Amygdala (tissue), 56 donors: ENCODE measurements around the gene NFIA.

ENCODE experiments used
- DNase-seq, 56 donors: peaks; one replicate each; lab custom pipeline; 2025; lab: John Stamatoyannopoulos, UW

NFIA gene

GRCh38 chr1:61436491-61437120 is 354.2 kb downstream of the NFIA start:
- no peak for DNase-seq

- no peak for DNase-seq
Observed at GRCh38 chr1:61439234-61439633, 356.9 kb downstream of the NFIA start.

- no peak for DNase-seq
Observed at GRCh38 chr1:61441723-61442262, 359.4 kb downstream of the NFIA start.

- no peak for DNase-seq
Observed at GRCh38 chr1:61442544-61442943, 360.2 kb downstream of the NFIA start.

DNA sequence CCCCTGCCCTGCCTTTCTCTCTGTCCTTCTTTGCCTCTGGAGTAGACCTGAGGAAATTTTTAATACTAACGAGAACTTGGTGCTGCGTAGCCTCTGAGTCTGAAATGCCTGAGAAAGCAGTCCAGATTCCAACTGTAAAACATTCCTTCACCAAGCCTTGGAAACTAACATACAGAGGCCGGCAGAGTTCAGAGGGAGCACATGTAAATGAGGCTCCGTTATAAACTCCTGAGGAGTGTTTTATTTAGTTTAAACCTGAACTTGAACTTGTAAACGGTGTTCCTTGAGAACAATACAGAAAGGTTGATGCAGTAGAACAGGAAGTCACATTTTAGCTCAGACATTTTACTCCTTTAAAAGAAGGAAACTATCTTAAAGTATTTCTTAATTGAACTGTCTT is 361.9 kb downstream of the NFIA start:
- DNase-seq: no peak

DNA sequence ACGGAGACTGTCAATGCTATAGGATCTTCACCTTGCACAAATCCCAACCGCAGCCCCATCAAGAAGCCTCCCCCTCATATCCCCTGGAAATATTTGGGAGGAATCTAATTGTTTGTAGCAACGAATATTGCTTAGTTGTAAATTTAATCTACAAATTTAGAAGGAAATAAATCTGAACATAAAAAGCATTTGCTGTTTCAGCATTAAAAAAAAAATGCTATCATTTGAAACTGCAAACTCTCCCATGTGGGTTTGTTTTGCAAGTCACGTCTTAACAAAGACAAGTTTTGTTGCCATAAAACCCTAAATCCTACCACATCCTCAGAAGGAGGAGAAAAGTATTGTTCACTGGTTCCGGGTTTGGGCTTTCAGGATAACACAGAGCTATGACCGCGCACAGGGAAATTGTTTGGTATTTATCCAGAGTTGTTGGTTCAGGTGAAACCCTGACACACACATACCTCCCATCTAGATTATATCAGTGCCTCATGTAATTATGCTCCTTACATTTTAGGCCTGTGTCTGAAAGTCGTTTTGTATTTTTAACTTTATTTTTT is 363.0 kb downstream of the NFIA start:
- DNase-seq: no peak

DNA sequence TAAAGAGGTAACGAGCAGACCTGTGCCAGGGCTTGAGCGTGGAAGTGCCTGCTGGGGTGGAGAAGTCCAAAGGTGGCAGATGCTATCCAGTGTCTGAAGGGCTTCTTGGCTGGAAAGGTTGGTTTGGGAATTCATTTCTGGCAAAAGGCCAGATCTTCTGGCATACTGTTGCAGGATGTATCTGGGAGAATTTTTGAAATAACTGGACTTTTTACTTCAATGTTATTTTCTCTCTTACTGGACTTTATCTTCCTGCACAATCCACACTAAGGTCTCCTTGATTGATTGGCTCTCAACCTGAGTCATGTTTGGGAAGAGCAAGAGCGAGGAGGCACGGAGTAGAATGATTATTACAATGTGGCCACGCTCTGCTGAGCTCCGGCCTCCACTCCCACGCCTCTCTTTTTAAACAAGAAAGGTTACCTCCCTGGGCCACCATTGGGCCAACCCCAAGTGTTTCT is 364.2 kb downstream of the NFIA start:
- no peak for DNase-seq

DNA sequence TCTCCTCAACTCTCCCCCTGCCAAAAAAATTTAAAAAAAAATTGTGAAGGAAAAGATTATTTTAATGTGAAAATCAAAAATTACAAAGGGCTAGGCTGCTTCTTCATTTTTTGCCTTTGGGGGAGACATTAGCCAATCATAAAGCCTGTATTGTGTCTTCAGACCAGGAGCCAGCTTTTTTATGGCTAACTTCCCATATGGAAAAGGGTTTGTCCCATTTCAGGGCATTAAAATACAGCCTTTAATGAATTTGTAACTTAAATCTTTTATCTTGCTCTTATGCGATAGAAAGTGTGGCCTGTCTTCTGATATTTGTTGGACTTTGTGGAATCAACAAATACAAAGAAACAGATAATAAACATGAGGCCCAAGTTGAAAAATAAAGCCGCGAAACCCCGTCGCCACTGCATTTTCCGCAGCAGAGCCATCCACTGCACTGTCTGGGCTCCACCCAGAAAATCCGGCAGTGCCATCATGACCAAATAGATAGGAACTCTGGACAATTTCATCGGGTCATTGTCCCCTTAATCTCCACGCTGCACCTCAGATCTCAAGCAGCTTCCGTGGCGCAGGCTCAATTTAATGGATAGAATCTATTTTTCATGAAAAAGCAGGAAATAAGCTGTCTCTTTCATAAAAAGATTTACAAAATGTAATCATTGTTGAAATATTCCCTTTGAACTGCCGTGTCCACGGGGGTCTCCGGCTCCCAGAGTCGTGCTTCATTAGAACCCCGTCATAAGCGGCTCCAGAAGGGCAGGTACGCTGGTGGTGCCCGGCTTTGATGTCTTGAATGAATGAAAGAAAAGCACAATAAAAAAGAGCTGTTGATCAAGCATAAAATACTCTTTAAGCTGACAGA is 365.0 kb downstream of the NFIA start:
- no peak for DNase-seq

DNA sequence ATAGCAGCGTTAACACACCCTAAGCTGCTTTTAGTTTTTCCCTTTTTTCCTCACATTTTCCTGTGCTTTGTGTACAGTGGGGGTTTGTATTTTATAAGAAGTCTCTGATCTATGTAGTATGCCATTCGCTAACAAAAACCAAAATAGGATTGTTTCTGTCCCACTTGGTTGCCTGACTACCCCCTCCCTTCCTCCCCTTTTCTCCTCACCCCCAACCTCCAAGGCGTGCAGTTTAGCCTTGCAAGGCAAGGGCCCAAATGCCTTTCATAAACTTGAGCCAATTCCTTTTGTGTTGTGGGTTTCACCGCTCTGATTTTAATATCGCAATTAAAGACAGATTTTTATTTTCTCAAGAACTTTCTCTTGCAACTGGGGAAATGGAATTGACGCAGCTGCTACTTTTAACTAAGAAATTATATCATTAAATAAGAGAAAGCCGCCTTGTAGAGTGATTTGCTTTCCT is 365.6 kb downstream of the NFIA start:
- no peak for DNase-seq

- peak in 5 of 56 donors; percentile 5 to 36 (median 10) for DNase-seq
Observed at GRCh38 chr1:61448914-61449313, 366.6 kb downstream of the NFIA start.

DNA sequence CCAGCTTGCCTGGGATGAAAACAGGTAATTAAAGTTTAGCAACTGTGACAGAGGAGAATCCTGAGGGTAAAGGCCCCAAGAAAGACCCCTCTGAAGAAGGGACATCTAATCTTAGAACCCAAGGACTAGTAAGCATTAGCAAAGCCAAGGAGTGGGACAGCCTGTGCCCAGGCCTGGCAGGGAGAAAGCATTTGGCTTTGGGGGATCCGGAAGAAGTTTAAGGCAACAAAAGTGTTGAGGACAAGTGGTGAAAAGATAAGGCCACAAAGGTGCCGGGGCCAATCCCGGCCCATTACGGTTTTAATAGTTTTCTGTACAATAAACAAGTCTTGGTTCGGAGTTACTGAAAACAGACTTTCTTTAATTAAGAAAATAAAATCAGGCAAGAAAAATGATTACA is 367.0 kb downstream of the NFIA start:
- DNase-seq: no peak

GRCh38 chr1:61450454-61450853 is 368.1 kb downstream of the NFIA start:
- DNase-seq: no peak

GRCh38 chr1:61450872-61451571 is 368.7 kb downstream of the NFIA start:
- DNase-seq: no peak

DNA sequence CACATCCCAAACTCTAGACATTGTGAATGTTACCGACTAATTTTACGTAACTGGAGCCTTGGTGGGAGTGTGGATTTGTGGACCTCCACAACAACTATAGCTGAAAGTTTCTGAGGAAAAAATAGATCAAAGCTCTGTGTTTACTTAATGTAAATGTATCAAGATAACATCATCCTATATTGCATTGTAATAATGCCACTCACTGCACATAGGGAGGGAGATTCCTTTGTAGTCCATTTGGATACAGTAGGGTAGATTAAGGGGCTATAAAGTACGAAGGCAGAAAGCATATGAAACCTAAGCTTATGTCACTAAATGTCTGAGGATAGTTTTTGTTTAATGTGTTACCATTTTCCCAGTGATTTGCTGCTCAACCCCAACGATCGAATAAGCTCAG is 369.2 kb downstream of the NFIA start:
- DNase-seq: no peak

DNA sequence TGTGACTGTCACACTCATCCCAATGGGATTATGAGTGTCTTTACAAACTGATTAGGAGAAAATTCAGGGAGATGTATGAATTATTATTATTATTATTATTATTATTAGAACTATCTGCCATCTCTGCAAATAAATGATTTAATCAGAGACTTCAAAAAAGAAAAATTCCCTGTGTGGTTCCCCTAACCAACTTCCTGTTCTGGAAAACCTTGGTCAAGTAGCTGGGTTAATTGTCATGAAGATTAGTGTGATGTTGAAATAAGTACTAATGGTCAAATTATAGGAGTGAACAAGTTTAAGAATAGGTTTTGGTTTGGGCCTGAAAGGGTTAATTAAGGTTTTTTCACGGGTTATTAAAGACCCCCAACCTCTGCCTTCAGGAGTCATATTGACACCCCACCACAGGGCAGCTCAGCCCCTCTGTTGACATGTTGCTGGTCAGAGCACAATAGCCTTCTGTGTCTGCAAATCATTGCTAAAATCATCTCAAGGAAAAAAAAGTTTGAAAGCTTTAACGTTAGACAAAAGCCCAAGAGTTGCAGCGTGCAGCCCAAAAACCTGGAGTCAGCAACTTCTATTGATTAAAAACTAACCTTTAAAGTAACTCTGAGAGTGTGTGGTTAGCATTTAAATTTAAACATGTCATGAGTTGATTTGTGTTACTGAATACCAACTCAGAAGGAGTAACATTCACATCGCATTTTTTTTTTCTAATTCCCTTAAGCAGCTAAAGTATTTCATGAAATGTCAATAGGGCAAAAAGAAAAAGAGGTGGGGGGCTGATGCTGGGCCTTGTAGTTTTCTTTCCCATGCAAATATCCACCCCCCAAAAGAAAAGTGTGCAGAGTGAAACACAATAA is 370.0 kb downstream of the NFIA start:
- no peak for DNase-seq

- DNase-seq: peak in 53 of 56 donors; percentile 9 to 90 (median 66)
Observed at GRCh38 chr1:61453111-61453961, 371.0 kb downstream of the NFIA start.

DNA sequence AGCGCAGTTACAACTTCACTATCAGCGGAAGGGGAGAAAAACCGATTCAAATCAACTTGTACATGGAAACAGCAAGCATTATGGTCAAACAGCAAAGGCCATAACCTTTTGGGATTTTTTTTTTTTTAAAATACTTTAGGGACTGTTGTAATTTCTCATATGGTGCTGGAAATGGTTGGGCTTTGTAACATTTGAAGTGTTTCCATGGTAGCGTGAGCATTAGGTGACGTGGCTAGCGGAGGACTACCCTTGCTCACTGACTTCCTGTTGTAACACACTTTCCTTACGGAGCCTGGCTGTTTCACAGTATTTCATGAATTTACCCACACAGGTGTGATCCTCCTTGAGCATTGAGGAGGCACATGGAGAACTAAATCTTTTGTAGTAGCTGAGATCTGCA is 373.0 kb downstream of the NFIA start:
- DNase-seq: no peak

DNA sequence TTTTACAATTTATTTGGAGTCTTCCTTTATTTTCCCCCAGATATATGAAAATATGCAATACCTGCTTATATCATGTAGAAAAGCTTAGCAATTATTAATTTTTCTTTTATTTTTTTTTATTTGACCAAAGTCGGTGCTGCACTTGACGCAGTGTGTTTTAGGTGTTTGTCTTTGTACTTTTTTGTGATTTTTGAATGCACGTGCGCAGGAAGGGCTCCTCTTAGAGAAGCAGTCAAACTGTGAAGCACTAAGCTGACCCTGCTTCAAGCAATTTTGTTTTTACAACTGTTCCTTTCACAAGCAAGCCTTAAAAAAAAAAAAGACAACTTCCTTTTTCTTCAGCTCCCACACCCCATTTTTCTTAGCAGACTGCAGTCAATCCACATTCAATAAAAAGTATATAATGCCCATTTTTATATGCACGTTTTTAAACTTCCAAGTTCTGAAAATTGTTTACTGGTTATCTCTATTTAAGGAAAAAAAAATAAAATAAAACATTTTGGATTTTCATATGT is 375.2 kb downstream of the NFIA start:
- DNase-seq: no peak

DNA sequence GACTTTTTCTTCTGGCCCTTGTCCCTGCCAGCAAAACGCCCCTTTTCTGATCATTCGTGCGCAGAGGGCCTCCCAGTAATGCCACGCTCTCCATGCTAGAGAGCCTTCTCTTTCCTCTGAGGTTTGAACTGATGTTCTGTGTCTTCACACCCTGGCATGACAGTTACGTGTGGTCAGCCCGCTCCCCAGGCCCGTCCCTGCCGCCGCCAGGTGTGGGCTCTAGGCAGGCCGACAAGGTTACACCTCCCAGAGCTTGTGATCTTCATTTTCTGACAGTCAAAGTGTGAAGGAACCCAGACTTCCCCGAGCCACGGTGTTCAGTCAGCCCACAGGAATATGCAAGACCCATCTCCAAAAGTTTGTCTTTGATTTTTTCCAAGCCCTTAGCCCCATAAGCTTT is 377.0 kb downstream of the NFIA start:
- no peak for DNase-seq
